K562 (cell line): ENCODE results near the gene OPA1. TPM values are rescaled to one million over a fixed set of nuclear protein-coding genes. Genes with fewer than 3 reads are reported as not detected.

Source experiments
- ATAC-seq: fragments of 200-7000 bp; cut with Tn5 transposase; 3 replicates; pipeline ENCODE4 v1.9.1; 2020; ENCODE audit warnings: moderate library complexity
- BruUV-seq: library from RNA; stranded (reverse); fragments of 400-500 nt; replicated peaks from 2 replicates; lab custom pipeline; 2021; lab: Mats Ljungman, UMichigan
- CTCF ChIA-PET: fragments of 300-600 bp; formaldehyde crosslinking; extraction: SDS; loops from one replicate; lab custom pipeline; 2021; ENCODE audit warnings: low intra/inter-chr PET ratio; lab: Yijun Ruan, JAX
- POLR2A ChIA-PET: fragments of 300-600, 350-650 bp; sonication (Branson Sonifier 250); formaldehyde crosslinking; extraction: SDS; loops from one replicate; lab custom pipeline; 2021; ENCODE audit warnings: antibody characterized with exemption, inconsistent platforms; lab: Yijun Ruan, JAX
- DNase-seq, 4 experiments: peaks; one replicate each; pipeline versions ENCODE4 v3.0.0 to v3.0.0-alpha.2; 2011 to 2018; ENCODE audit warnings: low spot score in 3 of 4, mixed read lengths in 3 of 4; ENCODE audit errors: extremely low read depth in 1 of 4
- FAIRE-seq: peaks from 2 replicates; lab custom pipeline; 2011; peaks lifted over from hg19 to GRCh38; lab: Jason Lieb, UNC
- H2AFZ ChIP-seq: 2 replicates; pipeline ENCODE4 v1.6.0; 2011; ENCODE audit warnings: low read depth, low read length, control low read depth, inconsistent platforms
- H3K27ac ChIP-seq: fragments of 200-600 bp; 3 replicates; pipeline ENCODE4 v1.8.0; 2011; ENCODE audit warnings: low read depth, mild to moderate bottlenecking, control low read depth, inconsistent platforms, low read length, moderate library complexity, mixed read lengths; ENCODE audit errors: extremely low read depth
- H3K27me3 ChIP-seq, 2 experiments: fragments of 300-600 bp in 1 of 2; 2 replicates in 1 of 2; 3 replicates in 1 of 2; pipeline versions ENCODE4 v1.6.0 to v1.8.0; 2011; ENCODE audit warnings: inconsistent platforms in 2 of 2, low read length in 2 of 2, mild to moderate bottlenecking in 1 of 2, mixed read lengths in 1 of 2, moderate library complexity in 1 of 2; ENCODE audit not compliant: control insufficient read depth in 2 of 2, insufficient read depth in 2 of 2
- H3K36me3 ChIP-seq: fragments of 300-600 bp; 3 replicates; pipeline ENCODE4 v1.8.0; 2011; ENCODE audit warnings: mild to moderate bottlenecking, low read length, inconsistent platforms; ENCODE audit not compliant: control insufficient read depth, insufficient read depth
- H3K4me1 ChIP-seq, 2 experiments: fragments of 200-600 bp in 1 of 2; replicated peaks in 1 of 2; 2 replicates in 1 of 2; 3 replicates in 1 of 2; pipeline versions ENCODE4 v1.5.1 to v1.8.0; 2011; ENCODE audit warnings: inconsistent platforms in 2 of 2, low read length in 2 of 2, mild to moderate bottlenecking in 1 of 2, mixed read lengths in 1 of 2, moderate library complexity in 1 of 2; ENCODE audit not compliant: control insufficient read depth in 2 of 2, insufficient read depth in 2 of 2
- H3K4me2 ChIP-seq: 2 replicates; pipeline ENCODE4 v1.6.1; 2011; ENCODE audit warnings: low read length, control low read depth, inconsistent platforms, mixed read lengths; ENCODE audit not compliant: insufficient read depth
- H3K4me3 ChIP-seq: fragments of 200-600 bp; sonication (generic), shearing (Covaris generic); 2 replicates; pipeline ENCODE4 v1.5.1; 2016; ENCODE audit warnings: control low read depth, inconsistent platforms
- H3K79me2 ChIP-seq: fragments of 200-600 bp; 3 replicates; pipeline ENCODE4 v1.8.0; 2011; ENCODE audit warnings: low read length, inconsistent platforms; ENCODE audit not compliant: control insufficient read depth, insufficient read depth
- H3K9ac ChIP-seq, 2 experiments: 2 replicates each; pipeline versions ENCODE4 v1.6.0 to v1.6.1; 2011; ENCODE audit warnings: low read depth in 2 of 2, low read length in 2 of 2, control low read depth in 1 of 2, inconsistent platforms in 1 of 2, mild to moderate bottlenecking in 1 of 2, mixed read lengths in 1 of 2; ENCODE audit not compliant: insufficient read depth in 1 of 2
- H3K9me1 ChIP-seq: one replicate; pipeline ENCODE4 v1.6.0; 2011; ENCODE audit warnings: inconsistent platforms, mild to moderate bottlenecking, low read length, moderate library complexity; ENCODE audit not compliant: control insufficient read depth, insufficient read depth
- H3K9me3 ChIP-seq: replicated peaks from 2 replicates; pipeline ENCODE4 v1.5.1; 2011; ENCODE audit warnings: low read depth, low read length, inconsistent platforms; ENCODE audit not compliant: control insufficient read depth, insufficient read depth
- H4K20me1 ChIP-seq: replicated peaks from 2 replicates; pipeline ENCODE4 v1.6.1; 2011; ENCODE audit warnings: low read length, inconsistent platforms, mixed read lengths; ENCODE audit not compliant: control insufficient read depth, insufficient read depth
- CBFA2T2 ChIP-seq: fragments of 450-650 bp; conservative IDR thresholded peaks from 2 replicates; pipeline ENCODE4 v1.6.1; 2017; ENCODE audit warnings: mild to moderate bottlenecking
- CHD4 ChIP-seq: fragments of 200-600 bp; sonication (generic); IDR thresholded peaks from 3 replicates; pipeline ENCODE4 v1.6.1; 2012; ENCODE audit warnings: low read depth, mild to moderate bottlenecking, mixed read lengths, low read length, inconsistent platforms; ENCODE audit not compliant: insufficient read depth, insufficient replicate concordance, poor library complexity, severe bottlenecking
- CREB1 ChIP-seq, 2 experiments: sonication (generic) in 1 of 2; formaldehyde crosslinking in 1 of 2; IDR thresholded peaks; 2 replicates each; pipeline versions ENCODE4 v1.6.1 to v1.8.0; 2012 to 2022; ENCODE audit warnings: inconsistent platforms in 1 of 2, mild to moderate bottlenecking in 1 of 2, missing genetic modification reagents in 1 of 2, moderate library complexity in 1 of 2
- KLF6 ChIP-seq: fragments of 250-450 bp; sonication (Bioruptor Pico); IDR thresholded peaks from 2 replicates; pipeline ENCODE4 v1.4.0; 2020; ENCODE audit warnings: mild to moderate bottlenecking, moderate library complexity, borderline replicate concordance
- NR4A1 ChIP-seq, 2 experiments: fragments of 250-450 bp in 1 of 2; fragments of 450-650 bp in 1 of 2; sonication (Bioruptor Pico) in 1 of 2; IDR thresholded peaks; 2 replicates each; pipeline versions ENCODE4 v1.4.0 to v1.6.1; 2016 to 2020; ENCODE audit warnings: mild to moderate bottlenecking in 2 of 2, missing compliant biosample characterization in 1 of 2, missing genetic modification characterization in 1 of 2, moderate library complexity in 1 of 2
- RAD51 ChIP-seq: fragments of 450-650 bp; IDR thresholded peaks from 2 replicates; pipeline ENCODE4 v1.7.1; 2016; ENCODE audit warnings: low read depth, mild to moderate bottlenecking, borderline replicate concordance
- ZNF212 ChIP-seq: fragments of 450-650 bp; formaldehyde crosslinking; IDR thresholded peaks from 2 replicates; pipeline ENCODE4 v1.4.0; 2020; ENCODE audit warnings: mild to moderate bottlenecking
- ZNF695 ChIP-seq: fragments of 450-650 bp; formaldehyde crosslinking; IDR thresholded peaks from 2 replicates; pipeline ENCODE4 v1.4.0; 2020; ENCODE audit warnings: mild to moderate bottlenecking, moderate library complexity
- WGBS: fragments of 100-300 bp; shearing (Covaris generic); methylation state at CpG from one replicate; pipeline ENCODE4 v1.1.6; 2016; ENCODE audit warnings: low coverage, mixed read lengths; ENCODE audit not compliant: insufficient coverage; ENCODE audit errors: missing lambda C conversion rate; 5-methylcytosine and 5-hydroxymethylcytosine counted together
- in situ Hi-C: fragments of 300-500 bp; cut with MboI; formaldehyde crosslinking; loops from 4 replicates; pipeline ENCODE4 v1.15.0; 2018; ENCODE audit warnings: inconsistent platforms, mixed read lengths
- intact Hi-C: fragments of 100-400 bp; cut with micrococcal nuclease; formaldehyde crosslinking; loops from 2 replicates; pipeline ENCODE4 v1.14.2; 2022
- polyA plus RNA-seq, 8 experiments: library from polyadenylated mRNA; depleted of rRNA in 4 of 8; stranded (reverse) in 5 of 8; unstranded in 3 of 8; fragments of >200 nt; fragmentation: Nextera tagmentation in 2 of 8; fragmentation: Illumina TruSeq in 1 of 8; extraction: Ambion mirVana in 2 of 8; extraction: Trizol in 1 of 8; gene quantifications; 2 replicates each; pipeline versions ENCODE4 v1.2.1 to v1.2.3, GENCODE V29; 2011 to 2014; ENCODE audit warnings: inconsistent platforms in 1 of 8, missing spikeins in 1 of 8
- total RNA-seq, 7 experiments: library from RNA; depleted of rRNA in 6 of 7; stranded (reverse); fragments of >200 nt in 6 of 7; fragmentation: Illumina TruSeq in 2 of 7; extraction: Trizol in 2 of 7; gene quantifications; 2 replicates each; pipeline versions ENCODE4 v1.2.1 to v1.2.3, GENCODE V29; 2011 to 2021; ENCODE audit warnings: low replicate concordance in 1 of 7
- TF ChIP-seq, protein P1 (sequence below): fragments of 250-450 bp; sonication (Bioruptor Pico); IDR thresholded peaks from 2 replicates; pipeline ENCODE4 v1.5.0; 2020; ENCODE audit warnings: mild to moderate bottlenecking, borderline replicate concordance

The OPA1 gene
- total and polyA plus RNA-seq, 9 of the 15 experiments (the other 6 are each of a cell fraction or from before 2014, with no cell fraction given) = 19.7 to 127 (median 94.7) TPM

- POLR2A ChIA-PET = no interaction called here
- H2AFZ ChIP-seq = no peak overlapping the region
- peaks cover 5 to 18% of the 10 kb centered on the region in 2 experiments; a peak in 4 of 5 replicates for H3K27me3 ChIP-seq
- H3K4me1 ChIP-seq = no peaks in the 10 kb centered on the region
- H3K9me3 ChIP-seq = no peaks in the 10 kb centered on the region
- no peaks in the 10 kb centered on the region for H4K20me1 ChIP-seq
- H3K4me2 ChIP-seq = no peak overlapping the region
- TF ChIP-seq CHD4 = no peak
- TF ChIP-seq, protein P1, sequence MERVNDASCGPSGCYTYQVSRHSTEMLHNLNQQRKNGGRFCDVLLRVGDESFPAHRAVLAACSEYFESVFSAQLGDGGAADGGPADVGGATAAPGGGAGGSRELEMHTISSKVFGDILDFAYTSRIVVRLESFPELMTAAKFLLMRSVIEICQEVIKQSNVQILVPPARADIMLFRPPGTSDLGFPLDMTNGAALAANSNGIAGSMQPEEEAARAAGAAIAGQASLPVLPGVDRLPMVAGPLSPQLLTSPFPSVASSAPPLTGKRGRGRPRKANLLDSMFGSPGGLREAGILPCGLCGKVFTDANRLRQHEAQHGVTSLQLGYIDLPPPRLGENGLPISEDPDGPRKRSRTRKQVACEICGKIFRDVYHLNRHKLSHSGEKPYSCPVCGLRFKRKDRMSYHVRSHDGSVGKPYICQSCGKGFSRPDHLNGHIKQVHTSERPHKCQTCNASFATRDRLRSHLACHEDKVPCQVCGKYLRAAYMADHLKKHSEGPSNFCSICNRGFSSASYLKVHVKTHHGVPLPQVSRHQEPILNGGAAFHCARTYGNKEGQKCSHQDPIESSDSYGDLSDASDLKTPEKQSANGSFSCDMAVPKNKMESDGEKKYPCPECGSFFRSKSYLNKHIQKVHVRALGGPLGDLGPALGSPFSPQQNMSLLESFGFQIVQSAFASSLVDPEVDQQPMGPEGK = no peak
- no peak for TF ChIP-seq ZNF695 (CRISPR knock-in tag)
- TF ChIP-seq RAD51 = no peak
- TF ChIP-seq KLF6 (CRISPR knock-in tag) = no peak
- no peak for TF ChIP-seq CREB1 (IDR thresholded peaks at IDR 0.05)
- no peak for TF ChIP-seq CREB1 (CRISPR knock-in tag; IDR thresholded peaks at IDR 0.05)
- no peak for TF ChIP-seq ZNF212 (CRISPR knock-in tag)
- no peak for TF ChIP-seq NR4A1 (CRISPR knock-in tag; IDR thresholded peaks at IDR 0.05)
- TF ChIP-seq NR4A1 (tag; IDR thresholded peaks at IDR 0.05) = no peak
- TF ChIP-seq CBFA2T2 = no peak
- FAIRE-seq (no peak), DNase-seq (no peak), ATAC-seq (no peak)
- intact Hi-C loops = no loop called here
- in situ Hi-C loops = loop anchor here (25.0 kb wide), 1 partner anchor 995 kb away; no protein-coding TSS in a partner anchor
- no peak overlapping the region for H3K4me3 ChIP-seq
- no TSS peak for BruUV-seq
- no peaks in the 10 kb centered on the region for H3K9me1 ChIP-seq
- no peak overlapping the region for H3K9ac ChIP-seq
- CTCF ChIA-PET = no interaction called here
- H3K79me2 ChIP-seq = no peaks in the 10 kb centered on the region
- H3K36me3 ChIP-seq = no peaks in the 10 kb centered on the region
- no peak overlapping the region for H3K27ac ChIP-seq
- 0% methylated on average over 2 of the region's 2 CpGs for WGBS
These were observed 36.2 kb upstream of the OPA1 start for GRCh38 chr3:193556841-193557240.
